ENCODE results near the gene MPL.

The MPL gene

DNA sequence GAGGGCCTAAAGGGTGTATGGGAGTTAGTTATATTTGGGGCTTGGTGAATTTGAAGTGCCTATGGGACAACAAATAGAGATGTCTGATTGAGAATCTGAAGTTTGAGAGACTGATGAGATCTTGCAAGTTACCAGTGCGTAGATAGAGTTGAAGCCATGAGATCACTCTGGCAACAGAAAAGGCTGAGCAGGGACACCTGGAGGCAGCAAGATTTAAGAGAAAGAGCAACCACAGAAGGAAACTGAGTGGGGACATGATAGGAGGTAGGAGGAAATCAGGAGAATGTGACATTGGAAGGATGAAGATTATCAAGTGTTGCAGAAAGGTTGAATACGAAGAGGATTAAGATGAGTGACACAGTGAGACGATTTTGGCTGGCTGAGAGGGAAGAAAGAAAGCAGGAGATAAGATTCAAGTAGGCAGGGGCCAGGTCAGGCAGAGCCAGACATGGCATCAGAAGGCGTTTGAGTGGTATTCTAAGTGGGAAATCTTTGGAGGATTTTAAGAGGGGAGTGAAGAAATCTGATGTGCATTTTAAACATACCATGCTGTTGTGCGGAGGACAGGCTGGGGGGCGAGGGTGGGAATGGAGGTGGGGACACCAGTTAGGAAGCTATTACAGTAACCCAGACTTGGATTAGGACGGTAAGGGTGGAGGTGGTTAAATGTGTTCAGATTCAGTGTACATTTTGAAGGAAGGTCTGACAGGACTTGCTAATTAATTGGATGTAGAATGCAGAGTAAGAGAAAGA, 3.0 kb upstream of the MPL start:
- TF ChIP-seq, protein P1, sequence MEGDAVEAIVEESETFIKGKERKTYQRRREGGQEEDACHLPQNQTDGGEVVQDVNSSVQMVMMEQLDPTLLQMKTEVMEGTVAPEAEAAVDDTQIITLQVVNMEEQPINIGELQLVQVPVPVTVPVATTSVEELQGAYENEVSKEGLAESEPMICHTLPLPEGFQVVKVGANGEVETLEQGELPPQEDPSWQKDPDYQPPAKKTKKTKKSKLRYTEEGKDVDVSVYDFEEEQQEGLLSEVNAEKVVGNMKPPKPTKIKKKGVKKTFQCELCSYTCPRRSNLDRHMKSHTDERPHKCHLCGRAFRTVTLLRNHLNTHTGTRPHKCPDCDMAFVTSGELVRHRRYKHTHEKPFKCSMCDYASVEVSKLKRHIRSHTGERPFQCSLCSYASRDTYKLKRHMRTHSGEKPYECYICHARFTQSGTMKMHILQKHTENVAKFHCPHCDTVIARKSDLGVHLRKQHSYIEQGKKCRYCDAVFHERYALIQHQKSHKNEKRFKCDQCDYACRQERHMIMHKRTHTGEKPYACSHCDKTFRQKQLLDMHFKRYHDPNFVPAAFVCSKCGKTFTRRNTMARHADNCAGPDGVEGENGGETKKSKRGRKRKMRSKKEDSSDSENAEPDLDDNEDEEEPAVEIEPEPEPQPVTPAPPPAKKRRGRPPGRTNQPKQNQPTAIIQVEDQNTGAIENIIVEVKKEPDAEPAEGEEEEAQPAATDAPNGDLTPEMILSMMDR (IDR thresholded peaks at IDR 0.05; ENCODE audit: borderline replicate concordance, insufficient read depth, low read depth, low read length), result no peak
- H3K4me3 ChIP-seq (ENCODE audit: low read depth, low read length), result no peak overlapping the region

DNA sequence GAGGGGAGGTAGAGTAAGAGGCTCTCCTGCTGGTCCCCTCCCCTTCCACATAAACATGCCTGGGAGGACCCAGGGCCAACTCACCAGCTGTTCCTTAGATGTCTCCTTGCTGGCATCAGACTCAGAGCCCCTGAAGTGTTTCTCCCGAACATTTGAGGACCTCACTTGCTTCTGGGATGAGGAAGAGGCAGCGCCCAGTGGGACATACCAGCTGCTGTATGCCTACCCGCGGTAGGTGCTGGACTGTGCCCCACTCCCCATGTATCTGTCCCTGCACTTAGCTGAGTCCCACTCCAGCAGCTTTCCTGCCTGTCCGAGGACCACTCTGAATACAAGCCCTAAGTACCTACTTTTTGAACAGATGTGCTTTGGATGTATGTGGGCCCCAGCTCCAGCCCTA, 383 bp downstream of the MPL start:
- H3K4me3 ChIP-seq (ENCODE audit: low read depth, low read length), result no peak overlapping the region
- TF ChIP-seq, protein P1 (IDR thresholded peaks at IDR 0.05; ENCODE audit: borderline replicate concordance, insufficient read depth, low read depth, low read length), result no peak

DNA sequence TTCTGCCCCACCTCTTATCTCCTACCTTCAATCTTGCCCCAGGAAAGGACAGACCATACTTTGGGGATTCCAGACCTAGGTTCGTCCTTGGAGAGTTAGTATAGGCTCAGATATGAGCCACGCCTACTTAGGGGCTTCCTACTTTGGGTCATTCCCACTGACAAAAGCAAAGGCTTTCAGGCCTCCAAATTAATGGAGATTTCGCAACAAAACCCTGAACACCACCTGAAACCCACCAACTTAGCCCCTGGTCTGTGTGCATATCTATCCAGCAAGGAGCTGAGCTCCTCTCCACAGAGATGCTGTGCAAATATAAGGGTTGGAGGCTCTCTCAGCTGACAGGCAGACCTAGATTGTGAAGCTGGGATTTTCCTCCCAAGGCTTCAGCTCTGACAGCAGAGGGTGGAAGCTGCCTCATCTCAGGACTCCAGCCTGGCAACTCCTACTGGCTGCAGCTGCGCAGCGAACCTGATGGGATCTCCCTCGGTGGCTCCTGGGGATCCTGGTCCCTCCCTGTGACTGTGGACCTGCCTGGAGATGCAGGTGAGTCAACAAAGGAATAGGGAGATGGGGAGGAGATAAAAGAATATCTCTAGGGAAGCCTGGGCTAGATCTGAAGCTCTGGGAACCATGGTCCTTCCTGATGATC, 2.1 kb downstream of the MPL start:
- H3K4me3 ChIP-seq (ENCODE audit: low read depth, low read length), result no peak overlapping the region
- TF ChIP-seq, protein P1 (IDR thresholded peaks at IDR 0.05; ENCODE audit: borderline replicate concordance, insufficient read depth, low read depth, low read length), result no peak

DNA sequence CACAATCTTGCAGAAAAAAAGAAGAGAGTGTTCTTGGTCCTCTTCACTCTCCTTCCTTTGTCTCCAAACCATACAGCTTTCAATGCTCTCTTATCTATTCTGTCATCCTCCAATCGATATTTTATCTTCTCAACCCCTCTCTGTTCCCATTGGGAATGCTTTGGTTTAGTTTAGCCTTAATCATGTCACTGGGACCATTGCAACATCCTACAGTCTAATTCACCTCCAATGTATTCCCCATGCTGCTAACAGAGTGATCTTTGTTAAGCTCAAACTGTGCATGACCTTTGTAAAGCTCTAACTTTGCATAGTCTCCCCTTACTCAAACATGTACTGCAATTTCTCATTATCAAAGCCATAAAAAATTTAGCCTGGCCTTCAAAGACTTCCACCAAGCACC, 2.9 kb downstream of the MPL start:
- no peak overlapping the region for H3K4me3 ChIP-seq (ENCODE audit: low read depth, low read length)
- TF ChIP-seq, protein P1 (IDR thresholded peaks at IDR 0.05; ENCODE audit: borderline replicate concordance, insufficient read depth, low read depth, low read length), result no peak

DNA sequence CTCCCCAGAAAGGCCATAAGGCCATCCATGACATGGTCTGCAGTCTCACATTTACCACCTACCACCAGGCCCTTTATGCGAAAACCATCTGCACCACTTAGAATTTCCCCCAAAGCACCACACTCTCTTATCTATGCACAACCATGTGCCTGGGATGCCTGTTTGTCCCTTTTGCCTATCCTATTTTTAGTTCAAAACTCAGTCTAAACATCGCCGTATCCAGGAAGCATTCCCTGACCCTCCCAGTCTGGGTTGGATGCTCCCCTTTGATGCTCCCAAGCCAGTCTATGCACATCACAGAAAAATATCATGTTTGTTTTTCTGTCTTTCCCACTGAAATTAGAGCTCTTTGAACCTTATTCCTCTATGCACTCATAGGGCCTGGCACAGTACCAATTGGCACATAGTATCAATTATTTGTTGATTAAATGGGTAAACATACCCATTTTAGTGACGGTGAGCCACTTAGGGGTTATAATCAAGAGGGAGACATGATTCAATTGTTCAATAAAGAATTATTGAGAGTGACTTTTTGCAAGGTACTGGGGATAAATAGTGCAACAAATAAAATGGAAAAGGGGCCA, 6.7 kb downstream of the MPL start:
- TF ChIP-seq, protein P1 (IDR thresholded peaks at IDR 0.05; ENCODE audit: borderline replicate concordance, insufficient read depth, low read depth, low read length), result no peak
- no peak overlapping the region for H3K4me3 ChIP-seq (ENCODE audit: low read depth, low read length)

DNA sequence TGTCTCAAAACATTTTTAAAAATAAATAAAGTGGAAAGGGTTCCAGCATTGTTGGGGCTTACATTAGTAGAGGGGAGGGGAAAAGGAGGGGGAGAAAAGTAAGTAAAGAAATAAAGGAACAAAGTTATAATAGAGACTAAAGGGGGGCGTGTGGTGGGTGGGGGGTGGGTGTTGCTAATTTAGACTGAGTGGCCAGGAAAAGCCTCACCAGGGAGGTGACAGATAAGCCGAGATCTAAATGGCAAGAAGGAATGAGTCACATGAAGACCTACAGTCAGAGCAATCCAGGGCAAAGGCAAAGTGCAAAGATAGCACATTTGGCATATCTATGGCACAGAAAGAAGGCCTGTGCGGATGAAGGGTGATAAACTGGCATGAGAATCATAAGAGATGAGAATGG, 7.5 kb downstream of the MPL start:
- TF ChIP-seq, protein P1 (IDR thresholded peaks at IDR 0.05; ENCODE audit: borderline replicate concordance, insufficient read depth, low read depth, low read length), result no peak
- no peak overlapping the region for H3K4me3 ChIP-seq (ENCODE audit: low read depth, low read length)

Data from GM12875 (cell line).